Activated T-cell treated with anti-CD3 and anti-CD28 coated beads, Interleukin-2, amount 50 U/mL, for 1 hour (primary cell): ENCODE results near the gene KIF23.
A peak's percentile ranks its signal among the peaks of the same experiment; 100 is the strongest.
"Not testable (repeated sequence)": the region's sequence is repeated elsewhere in the genome, so short reads cannot be mapped to it uniquely, and the experiment has no call there.

Source experiments
- DNase-seq: peaks from one replicate; pipeline ENCODE4 v3.0.0-alpha.2; 2020

KIF23 gene

GRCh38 chr15:69439623-69440022 lies 25.5 kb downstream of the KIF23 start:
- DNase-seq, result no peak

- no peak for DNase-seq
These were observed 29.0 kb downstream of the KIF23 start for GRCh38 chr15:69443032-69443611.

DNA sequence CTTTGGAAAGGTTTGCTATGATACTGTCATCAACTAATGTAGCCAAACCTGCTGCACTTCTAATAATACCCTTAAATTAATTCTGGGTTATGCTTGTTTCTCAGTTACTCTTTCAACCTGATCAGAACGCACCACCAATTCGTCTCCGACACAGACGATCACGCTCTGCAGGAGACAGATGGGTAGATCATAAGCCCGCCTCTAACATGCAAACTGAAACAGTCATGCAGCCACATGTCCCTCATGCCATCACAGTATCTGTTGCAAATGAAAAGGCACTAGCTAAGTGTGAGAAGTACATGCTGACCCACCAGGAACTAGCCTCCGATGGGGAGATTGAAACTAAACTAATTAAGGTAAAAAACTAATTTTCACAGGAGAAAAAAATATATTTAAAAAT lies 30.5 kb downstream of the KIF23 start:
- DNase-seq, result no peak

GRCh38 chr15:69446953-69447352 lies 32.8 kb downstream of the KIF23 start:
- DNase-seq, result no peak

- DNase-seq, result not testable (repeated sequence)
These were observed 36.1 kb downstream of the KIF23 start for GRCh38 chr15:69450221-69450620.

DNA sequence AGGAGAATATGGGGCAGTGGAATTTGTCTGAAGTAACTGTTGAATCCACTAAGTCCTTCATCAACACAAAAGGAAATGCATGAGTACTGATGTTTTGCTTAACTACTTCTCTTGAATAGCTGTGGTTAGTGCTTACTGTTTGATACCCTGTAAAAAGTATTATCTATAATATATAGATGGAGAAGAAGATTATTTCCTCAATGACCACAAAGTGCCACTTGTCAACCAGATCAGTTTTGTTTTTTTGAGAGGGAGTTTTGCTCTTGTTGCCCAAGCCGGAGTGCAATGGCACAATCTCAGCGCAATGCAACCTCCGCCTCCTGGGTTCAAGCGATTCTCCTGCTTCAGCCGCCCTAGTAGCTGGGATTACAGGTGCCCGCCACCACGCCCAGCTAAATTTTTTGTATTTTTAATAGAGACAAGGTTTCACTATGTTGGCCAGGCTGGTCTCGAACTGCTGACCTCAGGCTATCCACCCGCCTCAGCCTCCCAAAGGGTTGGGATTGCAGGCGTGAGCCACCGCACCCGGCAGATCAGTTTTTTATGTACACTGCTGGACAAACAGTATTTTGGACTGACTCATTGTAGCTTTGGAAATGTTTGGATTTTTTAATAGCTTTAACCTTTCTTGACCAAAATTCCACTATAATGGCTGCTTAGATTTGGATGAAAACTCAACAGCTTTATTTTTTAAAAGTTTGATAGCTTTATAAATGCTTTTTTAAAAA lies 37.0 kb downstream of the KIF23 start:
- no peak for DNase-seq

DNA sequence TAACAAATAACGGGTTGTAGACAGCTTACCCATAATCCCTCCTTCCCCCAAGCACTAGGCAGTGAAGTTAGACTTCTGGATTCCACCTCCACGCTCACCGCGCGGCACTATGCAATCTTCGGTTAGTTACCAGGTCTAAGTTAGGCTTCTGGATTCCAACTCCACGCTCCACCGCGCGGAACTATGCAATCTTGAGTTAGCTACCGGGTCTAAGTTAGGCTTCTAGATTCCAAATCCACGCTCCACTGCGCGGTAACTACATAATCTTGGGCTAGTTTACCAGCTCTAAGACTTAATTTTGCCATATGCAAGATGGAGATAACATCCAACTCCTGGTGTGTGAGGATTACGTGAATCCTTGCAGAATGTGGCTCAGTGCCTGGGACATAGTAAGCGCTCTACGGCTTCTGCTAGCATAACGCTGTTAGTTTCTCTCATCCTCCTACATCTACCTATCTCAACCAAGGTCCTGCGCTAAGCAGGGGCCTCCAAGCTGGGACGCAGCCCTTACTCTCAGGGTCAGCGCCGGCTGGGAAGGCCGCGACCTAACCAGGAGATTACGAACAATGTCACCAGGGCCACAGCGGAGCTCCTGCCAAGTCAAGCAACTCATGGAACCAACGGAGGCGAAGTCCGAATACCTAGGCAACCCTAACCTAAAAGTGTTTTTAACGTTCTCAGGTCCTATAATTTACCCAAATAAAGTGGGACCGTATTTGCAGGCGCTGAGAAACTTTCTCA lies 38.0 kb downstream of the KIF23 start:
- DNase-seq, result peak; percentile 44

GRCh38 chr15:69452692-69453521 lies 38.8 kb downstream of the KIF23 start, which contains the start of gene RPLP1:
Gene RPLP1 (plus strand): TSS chr15:69452818. CDS start chr15:69452949, 131 bp downstream.
- DNase-seq, result peak; percentile 95

DNA sequence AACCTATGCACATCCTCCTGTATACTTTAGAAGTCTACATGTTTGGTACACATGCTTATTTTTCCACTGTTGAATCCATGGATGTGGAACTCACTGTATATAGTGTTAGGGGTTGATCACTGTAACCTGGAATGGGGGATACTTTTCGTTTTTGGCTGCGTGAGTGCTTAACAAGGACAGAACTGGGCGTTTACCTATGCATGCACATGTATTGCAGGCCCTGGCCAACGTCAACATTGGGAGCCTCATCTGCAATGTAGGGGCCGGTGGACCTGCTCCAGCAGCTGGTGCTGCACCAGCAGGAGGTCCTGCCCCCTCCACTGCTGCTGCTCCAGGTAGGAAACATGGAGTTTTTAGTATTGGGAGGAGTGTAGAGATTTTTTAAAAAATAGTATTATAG lies 40.8 kb downstream of the KIF23 start:
- no peak for DNase-seq

- DNase-seq, result no peak
These were observed 42.3 kb downstream of the KIF23 start for GRCh38 chr15:69456208-69457166.

- DNase-seq, result no peak
These were observed 43.4 kb downstream of the KIF23 start for GRCh38 chr15:69457304-69458280.

- no peak for DNase-seq
These were observed 44.9 kb downstream of the KIF23 start for GRCh38 chr15:69459066-69459465.

- no peak for DNase-seq
These were observed 46.3 kb downstream of the KIF23 start for GRCh38 chr15:69460481-69460880.

GRCh38 chr15:69462030-69462492 lies 47.9 kb downstream of the KIF23 start:
- DNase-seq, result no peak

DNA sequence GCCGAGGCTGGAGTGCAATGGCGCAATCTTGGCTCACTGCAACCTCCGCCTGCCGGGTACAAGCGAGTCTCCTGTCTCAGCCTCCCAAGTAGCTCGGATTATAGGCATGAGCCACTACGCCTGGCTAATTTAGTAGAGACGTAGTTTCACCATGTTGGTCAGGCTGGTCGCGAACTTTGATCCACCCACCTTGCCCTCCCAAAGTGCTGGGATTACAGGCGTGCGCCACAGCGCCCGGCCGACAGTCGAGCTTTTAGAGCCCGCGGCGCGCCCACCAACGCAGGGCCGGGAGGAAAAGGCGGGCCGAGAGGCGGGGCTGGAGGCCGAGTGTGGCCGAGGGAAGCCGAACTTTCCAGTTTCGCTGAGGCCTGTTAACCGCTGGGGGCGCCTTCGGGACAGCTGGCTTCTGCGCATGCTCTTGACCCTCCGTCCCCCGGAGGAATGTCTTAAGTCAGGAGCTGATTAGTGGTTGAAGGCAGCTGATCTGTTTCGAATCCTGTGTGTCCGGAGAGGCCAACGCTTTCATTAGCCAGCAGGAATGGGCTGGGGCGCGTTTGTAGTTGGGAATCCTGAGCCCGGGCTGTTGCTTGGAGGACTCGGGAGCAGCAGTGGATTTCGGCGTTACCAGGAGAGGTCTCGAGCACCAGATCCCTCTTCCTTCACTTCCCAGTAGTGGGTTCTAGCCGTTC lies 48.5 kb downstream of the KIF23 start:
- peak; percentile 92 for DNase-seq

GRCh38 chr15:69463182-69463756 lies 49.1 kb downstream of the KIF23 start:
- DNase-seq, result no peak

DNA sequence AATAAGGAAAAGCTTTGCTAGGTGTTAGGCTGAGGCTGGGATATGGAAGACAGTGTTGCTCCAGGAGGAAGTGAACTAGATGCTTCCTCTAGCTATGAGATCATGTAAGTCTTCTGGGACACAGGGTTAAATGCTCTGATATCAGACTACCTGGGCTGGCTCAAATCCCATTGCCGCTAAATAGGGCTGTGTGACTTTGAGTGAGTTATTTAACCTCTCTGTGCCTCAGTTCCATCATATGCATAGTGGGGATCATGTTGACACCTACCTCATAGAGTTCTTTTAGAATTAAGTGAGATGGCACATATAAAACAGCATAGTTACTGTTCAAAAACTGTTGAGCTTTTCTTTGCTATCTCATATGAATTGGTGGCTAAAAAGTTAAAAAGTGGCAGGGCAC lies 51.1 kb downstream of the KIF23 start:
- DNase-seq, result no peak

- DNase-seq, result no peak
These were observed 52.6 kb downstream of the KIF23 start for GRCh38 chr15:69466733-69467132.

DNA sequence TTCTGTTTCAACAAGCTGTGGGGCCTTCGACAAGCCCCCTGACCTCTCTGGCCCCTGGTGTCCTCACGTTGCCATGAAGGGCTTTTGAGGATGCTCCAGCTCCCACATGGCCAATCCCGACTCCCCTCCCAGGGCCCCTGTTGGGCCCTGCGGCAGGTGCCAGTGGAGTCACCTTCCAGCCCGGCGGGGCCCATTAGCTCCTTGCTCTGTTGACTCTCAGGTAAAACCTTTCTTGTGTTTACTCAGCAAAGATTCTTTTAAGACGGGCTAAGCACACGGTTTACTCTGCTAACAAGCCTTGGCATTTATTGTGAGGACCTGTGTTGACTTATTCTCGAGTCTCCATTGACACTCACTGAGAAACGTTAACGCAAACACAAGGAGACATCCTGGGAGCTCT lies 53.5 kb downstream of the KIF23 start:
- no peak for DNase-seq
